ENCODE results near the gene ATP8B3. TPM values are rescaled to one million over a fixed set of nuclear protein-coding genes. Genes with fewer than 3 reads are reported as not detected.

The ATP8B3 gene
- total and polyA plus RNA-seq, 9 of the 15 experiments (the other 6 are each of a cell fraction or from before 2014, with no cell fraction given): 1.2 to 12.3 (median 3.8) TPM

DNA sequence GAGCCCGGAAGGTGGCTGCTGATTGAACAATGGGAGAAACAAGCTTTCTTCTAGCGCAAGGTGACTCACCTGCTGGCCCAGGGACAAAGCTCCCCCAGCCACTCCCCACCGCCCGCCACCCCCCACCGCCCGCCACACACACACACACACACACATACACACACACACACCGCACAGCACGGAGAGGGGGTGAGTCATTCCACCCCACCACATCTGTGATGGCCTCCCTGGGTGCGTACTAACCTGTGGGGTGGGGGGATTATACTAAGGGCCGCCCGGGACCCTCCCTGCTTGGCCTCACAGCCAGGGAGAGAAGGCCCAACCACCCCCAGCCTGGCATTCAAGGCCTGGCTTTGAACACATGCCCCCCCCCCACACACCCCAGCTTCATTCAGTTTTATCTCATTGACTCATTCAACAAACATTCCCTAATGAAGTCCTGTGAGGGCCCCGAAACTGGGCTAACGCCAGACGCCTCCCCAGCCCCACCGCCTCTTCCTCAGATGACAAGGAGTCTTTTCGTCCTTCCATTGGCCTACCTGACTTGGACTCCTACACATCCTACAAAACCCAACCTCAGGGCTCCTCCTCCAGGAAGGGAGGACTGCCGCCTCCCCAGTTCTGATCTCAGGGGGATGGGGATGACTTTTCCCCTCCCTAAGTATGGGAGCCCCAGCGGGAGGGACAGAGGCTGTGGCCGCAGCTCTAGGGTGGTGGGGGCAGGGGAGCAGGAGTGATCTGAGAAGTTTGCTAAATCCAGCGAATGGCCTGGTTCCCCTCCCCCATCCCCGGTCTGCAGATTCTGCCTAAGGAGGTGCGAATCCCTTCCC is 64.6 kb downstream of the ATP8B3 start (continued):
- TF ChIP-seq, protein P1, sequence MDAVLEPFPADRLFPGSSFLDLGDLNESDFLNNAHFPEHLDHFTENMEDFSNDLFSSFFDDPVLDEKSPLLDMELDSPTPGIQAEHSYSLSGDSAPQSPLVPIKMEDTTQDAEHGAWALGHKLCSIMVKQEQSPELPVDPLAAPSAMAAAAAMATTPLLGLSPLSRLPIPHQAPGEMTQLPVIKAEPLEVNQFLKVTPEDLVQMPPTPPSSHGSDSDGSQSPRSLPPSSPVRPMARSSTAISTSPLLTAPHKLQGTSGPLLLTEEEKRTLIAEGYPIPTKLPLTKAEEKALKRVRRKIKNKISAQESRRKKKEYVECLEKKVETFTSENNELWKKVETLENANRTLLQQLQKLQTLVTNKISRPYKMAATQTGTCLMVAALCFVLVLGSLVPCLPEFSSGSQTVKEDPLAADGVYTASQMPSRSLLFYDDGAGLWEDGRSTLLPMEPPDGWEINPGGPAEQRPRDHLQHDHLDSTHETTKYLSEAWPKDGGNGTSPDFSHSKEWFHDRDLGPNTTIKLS (IDR thresholded peaks at IDR 0.05; ENCODE audit: borderline replicate concordance, low read depth): no peak
- TF ChIP-seq SAFB (IDR thresholded peaks at IDR 0.05; ENCODE audit: borderline replicate concordance, low read depth, low read length): no peak
- peak; percentile 58 for TF ChIP-seq TAF1 (IDR thresholded peaks at IDR 0.05; ENCODE audit: control insufficient read depth, extremely low read depth, insufficient read depth, low read length, severe bottlenecking)
- no peak for TF ChIP-seq SUPT5H (IDR thresholded peaks at IDR 0.05)
- TF ChIP-seq, protein P2, sequence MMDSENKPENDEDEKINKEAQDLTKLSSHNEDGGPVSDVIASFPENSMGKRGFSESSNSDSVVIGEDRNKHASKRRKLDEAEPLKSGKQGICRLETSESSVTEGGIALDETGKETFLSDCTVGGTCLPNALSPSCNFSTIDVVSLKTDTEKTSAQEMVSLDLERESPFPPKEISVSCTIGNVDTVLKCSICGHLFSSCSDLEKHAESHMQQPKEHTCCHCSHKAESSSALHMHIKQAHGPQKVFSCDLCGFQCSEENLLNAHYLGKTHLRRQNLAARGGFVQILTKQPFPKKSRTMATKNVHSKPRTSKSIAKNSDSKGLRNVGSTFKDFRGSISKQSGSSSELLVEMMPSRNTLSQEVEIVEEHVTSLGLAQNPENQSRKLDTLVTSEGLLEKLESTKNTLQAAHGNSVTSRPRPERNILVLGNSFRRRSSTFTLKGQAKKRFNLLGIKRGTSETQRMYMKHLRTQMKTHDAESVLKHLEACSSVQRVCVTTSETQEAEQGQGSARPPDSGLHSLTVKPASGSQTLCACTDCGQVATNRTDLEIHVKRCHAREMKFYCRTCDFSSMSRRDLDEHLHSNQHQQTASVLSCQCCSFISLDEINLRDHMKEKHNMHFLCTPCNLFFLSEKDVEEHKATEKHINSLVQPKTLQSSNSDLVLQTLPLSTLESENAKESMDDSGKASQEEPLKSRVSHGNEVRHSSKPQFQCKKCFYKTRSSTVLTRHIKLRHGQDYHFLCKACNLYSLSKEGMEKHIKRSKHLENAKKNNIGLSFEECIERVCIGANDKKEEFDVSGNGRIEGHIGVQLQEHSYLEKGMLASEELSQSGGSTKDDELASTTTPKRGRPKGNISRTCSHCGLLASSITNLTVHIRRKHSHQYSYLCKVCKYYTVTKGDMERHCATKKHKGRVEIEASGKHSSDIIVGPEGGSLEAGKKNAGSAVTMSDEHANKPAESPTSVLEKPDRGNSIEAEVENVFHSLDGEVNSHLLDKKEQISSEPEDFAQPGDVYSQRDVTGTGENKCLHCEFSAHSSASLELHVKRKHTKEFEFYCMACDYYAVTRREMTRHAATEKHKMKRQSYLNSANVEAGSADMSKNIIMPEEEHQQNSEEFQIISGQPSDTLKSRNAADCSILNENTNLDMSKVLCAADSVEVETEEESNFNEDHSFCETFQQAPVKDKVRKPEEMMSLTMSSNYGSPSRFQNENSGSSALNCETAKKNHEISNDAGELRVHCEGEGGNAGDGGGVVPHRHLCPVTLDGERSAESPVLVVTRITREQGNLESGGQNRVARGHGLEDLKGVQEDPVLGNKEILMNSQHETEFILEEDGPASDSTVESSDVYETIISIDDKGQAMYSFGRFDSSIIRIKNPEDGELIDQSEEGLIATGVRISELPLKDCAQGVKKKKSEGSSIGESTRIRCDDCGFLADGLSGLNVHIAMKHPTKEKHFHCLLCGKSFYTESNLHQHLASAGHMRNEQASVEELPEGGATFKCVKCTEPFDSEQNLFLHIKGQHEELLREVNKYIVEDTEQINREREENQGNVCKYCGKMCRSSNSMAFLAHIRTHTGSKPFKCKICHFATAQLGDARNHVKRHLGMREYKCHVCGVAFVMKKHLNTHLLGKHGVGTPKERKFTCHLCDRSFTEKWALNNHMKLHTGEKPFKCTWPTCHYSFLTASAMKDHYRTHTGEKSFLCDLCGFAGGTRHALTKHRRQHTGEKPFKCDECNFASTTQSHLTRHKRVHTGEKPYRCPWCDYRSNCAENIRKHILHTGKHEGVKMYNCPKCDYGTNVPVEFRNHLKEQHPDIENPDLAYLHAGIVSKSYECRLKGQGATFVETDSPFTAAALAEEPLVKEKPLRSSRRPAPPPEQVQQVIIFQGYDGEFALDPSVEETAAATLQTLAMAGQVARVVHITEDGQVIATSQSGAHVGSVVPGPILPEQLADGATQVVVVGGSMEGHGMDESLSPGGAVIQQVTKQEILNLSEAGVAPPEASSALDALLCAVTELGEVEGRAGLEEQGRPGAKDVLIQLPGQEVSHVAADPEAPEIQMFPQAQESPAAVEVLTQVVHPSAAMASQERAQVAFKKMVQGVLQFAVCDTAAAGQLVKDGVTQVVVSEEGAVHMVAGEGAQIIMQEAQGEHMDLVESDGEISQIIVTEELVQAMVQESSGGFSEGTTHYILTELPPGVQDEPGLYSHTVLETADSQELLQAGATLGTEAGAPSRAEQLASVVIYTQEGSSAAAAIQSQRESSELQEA (IDR thresholded peaks at IDR 0.05; ENCODE audit: low read depth): peak; percentile 74
- TF ChIP-seq, protein P3, sequence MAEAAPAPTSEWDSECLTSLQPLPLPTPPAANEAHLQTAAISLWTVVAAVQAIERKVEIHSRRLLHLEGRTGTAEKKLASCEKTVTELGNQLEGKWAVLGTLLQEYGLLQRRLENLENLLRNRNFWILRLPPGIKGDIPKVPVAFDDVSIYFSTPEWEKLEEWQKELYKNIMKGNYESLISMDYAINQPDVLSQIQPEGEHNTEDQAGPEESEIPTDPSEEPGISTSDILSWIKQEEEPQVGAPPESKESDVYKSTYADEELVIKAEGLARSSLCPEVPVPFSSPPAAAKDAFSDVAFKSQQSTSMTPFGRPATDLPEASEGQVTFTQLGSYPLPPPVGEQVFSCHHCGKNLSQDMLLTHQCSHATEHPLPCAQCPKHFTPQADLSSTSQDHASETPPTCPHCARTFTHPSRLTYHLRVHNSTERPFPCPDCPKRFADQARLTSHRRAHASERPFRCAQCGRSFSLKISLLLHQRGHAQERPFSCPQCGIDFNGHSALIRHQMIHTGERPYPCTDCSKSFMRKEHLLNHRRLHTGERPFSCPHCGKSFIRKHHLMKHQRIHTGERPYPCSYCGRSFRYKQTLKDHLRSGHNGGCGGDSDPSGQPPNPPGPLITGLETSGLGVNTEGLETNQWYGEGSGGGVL (CRISPR knock-in tag; IDR thresholded peaks at IDR 0.05): no peak
- TF ChIP-seq ZFX (CRISPR knock-in tag; IDR thresholded peaks at IDR 0.05): no peak
- no peak for TF ChIP-seq BCL6 (CRISPR knock-in tag; IDR thresholded peaks at IDR 0.05)
- TF ChIP-seq, protein P4, sequence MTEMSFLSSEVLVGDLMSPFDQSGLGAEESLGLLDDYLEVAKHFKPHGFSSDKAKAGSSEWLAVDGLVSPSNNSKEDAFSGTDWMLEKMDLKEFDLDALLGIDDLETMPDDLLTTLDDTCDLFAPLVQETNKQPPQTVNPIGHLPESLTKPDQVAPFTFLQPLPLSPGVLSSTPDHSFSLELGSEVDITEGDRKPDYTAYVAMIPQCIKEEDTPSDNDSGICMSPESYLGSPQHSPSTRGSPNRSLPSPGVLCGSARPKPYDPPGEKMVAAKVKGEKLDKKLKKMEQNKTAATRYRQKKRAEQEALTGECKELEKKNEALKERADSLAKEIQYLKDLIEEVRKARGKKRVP (CRISPR knock-in tag; IDR thresholded peaks at IDR 0.05): no peak
- no peak for TF ChIP-seq TAF7 (tag; IDR thresholded peaks at IDR 0.05)
- no peak for TF ChIP-seq KHSRP (IDR thresholded peaks at IDR 0.05)
